HG02623 (cell line): Measurements from ENCODE around the gene PEX12.
"Not testable (repeated sequence)": the region's sequence is repeated elsewhere in the genome, so short reads cannot be mapped to it uniquely, and the experiment has no call there.

Source experiments
- ATAC-seq: cut with Tn5 transposase; IDR thresholded peaks from one replicate; pipeline ENCODE4 v1.9.1; 2021; ENCODE audit warnings: moderate library complexity; ENCODE audit not compliant: unreplicated experiment

The PEX12 gene

GRCh38 chr17:35537601-35538141, 40.7 kb downstream of the PEX12 start, which contains the start of gene SLFN12L:
TSS of gene SLFN12L (minus strand) at chr17:35537678. CDS start at chr17:35522364, 15,314 bp downstream.
- no peak for ATAC-seq

DNA sequence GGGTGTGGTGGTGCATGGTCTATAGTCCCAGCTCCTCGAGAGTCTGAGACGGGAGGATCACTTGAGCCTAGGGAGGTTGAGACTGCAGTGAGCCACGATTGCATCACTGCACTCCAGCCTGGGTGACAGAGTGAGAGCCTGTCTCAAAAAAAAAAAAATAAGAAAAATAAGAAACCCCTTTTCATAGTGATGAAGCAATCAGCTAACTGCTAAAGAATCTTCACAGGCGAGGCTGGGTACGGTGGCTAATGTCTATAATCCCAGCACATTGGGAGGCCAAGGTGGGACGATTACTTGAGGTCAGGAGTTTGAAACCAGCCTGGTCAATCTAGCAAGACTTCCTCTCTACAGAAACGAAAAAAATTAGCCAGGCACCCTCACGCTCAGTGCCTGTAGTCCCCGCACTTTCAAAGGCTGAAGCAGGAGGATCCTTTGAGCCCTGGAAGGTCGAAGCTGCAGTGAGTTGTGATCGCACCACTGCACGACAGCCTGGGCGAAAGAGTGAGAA, 41.7 kb downstream of the PEX12 start:
- no peak for ATAC-seq

DNA sequence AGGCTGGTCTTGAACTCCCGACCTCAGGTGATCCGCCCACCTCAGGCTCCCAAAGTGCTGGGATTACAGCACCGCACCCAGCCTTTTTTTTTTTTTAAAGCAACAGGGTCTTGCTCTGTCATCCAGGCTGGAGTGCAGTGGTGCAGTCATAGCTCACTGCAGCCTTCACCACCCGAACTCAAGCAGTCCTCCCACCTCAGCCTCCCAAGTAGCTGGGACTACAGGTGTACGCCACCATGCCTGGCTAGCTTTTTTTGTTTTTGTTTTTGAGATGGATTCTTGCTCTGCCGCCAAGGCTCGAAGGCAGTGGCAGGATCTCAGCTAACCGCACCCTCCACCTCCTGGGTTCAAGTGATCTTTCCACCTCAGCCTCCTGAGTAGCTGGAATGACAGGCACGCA, 43.0 kb downstream of the PEX12 start:
- ATAC-seq, result not testable (repeated sequence)

DNA sequence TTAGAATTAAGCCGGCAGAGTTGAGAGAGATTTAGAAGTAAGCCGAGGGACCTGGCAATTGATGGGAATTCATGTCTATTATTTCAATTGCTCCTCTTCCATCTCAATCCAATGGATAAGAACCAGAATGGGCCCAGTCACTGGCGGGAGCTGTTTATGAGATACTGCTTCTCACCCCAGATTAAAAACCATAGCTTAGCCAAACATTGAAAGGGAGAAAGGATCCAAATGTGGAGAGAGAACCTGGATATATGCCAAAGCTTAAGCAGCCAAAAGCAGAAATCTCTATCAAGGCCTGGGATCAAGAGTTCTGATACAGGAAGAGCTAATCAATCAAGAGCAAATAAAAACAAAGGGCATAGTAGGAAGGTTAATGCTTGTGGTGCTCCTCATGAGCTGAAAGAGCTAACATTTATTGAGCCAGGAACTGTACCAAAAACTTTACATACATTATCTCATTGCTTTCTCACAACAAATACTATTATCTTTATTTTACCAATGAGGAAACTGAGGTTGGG, 43.7 kb downstream of the PEX12 start:
- ATAC-seq, result no peak

- no peak for ATAC-seq
Measured at GRCh38 chr17:35531160-35531559, 47.2 kb downstream of the PEX12 start.

DNA sequence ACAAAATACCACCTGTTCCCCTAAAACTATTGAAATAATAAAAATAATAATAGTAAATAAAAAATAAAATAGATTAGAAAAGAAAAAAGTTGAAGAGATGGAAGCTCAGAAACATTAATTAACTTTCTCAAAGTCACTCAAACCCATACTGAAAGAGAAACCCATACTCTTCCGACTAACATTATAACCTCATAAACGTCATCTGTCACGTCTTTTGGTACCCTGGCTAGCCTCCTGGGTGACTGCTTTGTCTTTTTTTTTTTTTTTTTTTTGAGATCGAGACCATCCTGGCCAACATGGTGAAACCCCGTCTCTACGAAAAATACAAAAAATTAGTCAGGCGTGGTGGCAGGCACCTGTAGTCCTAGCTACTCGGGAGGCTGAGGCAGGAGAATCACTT, 48.5 kb downstream of the PEX12 start:
- ATAC-seq, result no peak

DNA sequence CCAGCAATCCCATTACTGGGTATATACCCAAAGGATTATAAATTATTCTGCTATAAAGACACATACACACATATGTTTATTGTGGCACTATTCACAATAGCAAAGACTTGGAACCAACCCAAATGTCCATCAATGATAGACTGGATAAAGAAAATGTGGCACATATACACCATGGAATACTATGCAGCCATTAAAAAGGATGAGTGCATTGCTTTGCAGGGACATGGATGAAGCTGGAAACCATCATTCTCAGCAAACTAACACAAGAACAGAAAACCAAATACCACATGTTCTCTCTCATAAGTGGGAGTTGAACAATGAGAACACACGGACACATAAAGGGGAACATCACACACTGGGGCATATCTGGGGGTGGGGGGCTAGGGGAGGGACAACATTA, 49.0 kb downstream of the PEX12 start:
- ATAC-seq, result not testable (repeated sequence)
